ENCODE data around the gene PTPRZ1. TPM values are rescaled to one million over a fixed set of nuclear protein-coding genes. Genes with fewer than 3 reads are reported as not detected.

The PTPRZ1 gene
- total and polyA plus RNA-seq, 2 of the 8 experiments (the other 6 are each of a cell fraction or from before 2014, with no cell fraction given) = 112 to 135 TPM

GRCh38 chr7:122070062-122070461 is 197.1 kb downstream of the PTPRZ1 start:
- Histone ChIP-seq H3K79me1 (ENCODE audit: low read depth, low read length) (no peaks in the 10 kb centered on the region), H3K79me2 (ENCODE audit: control insufficient read depth in 1 of 2, insufficient read depth in 2 of 2, low read length in 2 of 2) (no peaks in the 10 kb centered on the region), H3K4ac (replicated peaks; ENCODE audit: insufficient read length, low read depth, low read length) (no peak overlapping the region), H4K20me1 (replicated peaks in 1 of 2; ENCODE audit: control insufficient read depth in 1 of 2, insufficient read depth in 2 of 2, low read length in 2 of 2) (no peaks in the 10 kb centered on the region), H3K56ac (replicated peaks; ENCODE audit: insufficient read length, low read depth, low read length) (no peak overlapping the region), H3K27me3 (replicated peaks in 1 of 4; ENCODE audit: control insufficient read depth in 3 of 4, extremely low read depth in 1 of 4, insufficient read depth in 3 of 4, low read length in 3 of 4) (no peaks in the 10 kb centered on the region), H3K4me2 (ENCODE audit: insufficient read depth in 1 of 2, low read depth in 2 of 2, low read length in 2 of 2) (no peak overlapping the region), H2AK5ac (ENCODE audit: low read depth, low read length) (no peak overlapping the region), H3K36me3 (ENCODE audit: control insufficient read depth in 2 of 4, insufficient read depth in 4 of 4, low read length in 3 of 4) (peaks cover 0 to 13% (median 3%) of the 10 kb centered on the region in 4 experiments; a peak in 4 of 8 replicates), H3K4me3 (ENCODE audit: extremely low read depth in 1 of 4, insufficient read depth in 2 of 4, low read depth in 3 of 4, low read length in 4 of 4) (no peak overlapping the region), H2BK20ac (ENCODE audit: low read length) (no peak overlapping the region), H3K9me3 (ENCODE audit: insufficient read depth in 2 of 2, low read depth in 1 of 2, low read length in 1 of 2) (no peaks in the 10 kb centered on the region), H4K5ac (ENCODE audit: insufficient read length, low read depth, low read length) (no peak overlapping the region), H3K27ac (ENCODE audit: low read depth, low read length) (no peak overlapping the region), H3K23ac (ENCODE audit: insufficient read length) (no peak overlapping the region), H2BK5ac (ENCODE audit: low read depth, low read length) (no peak overlapping the region), H3K4me1 (replicated peaks in 1 of 4; ENCODE audit: control insufficient read depth in 3 of 4, insufficient read depth in 4 of 4, low read length in 3 of 4) (no peaks in the 10 kb centered on the region), H2BK120ac (replicated peaks; ENCODE audit: low read depth, low read length) (no peak overlapping the region), H4K8ac (ENCODE audit: extremely low read depth, insufficient read depth, low read length) (no peak overlapping the region), H3K14ac (ENCODE audit: insufficient read length) (no peak overlapping the region), H2AFZ (ENCODE audit: low read length) (no peak overlapping the region), H2BK12ac (ENCODE audit: low read depth, low read length) (no peak overlapping the region), H3K9ac (replicated peaks in 1 of 4; ENCODE audit: extremely low read depth in 1 of 4, low read depth in 3 of 4, low read length in 3 of 4) (no peak overlapping the region), H3K23me2 (ENCODE audit: low read depth, low read length) (no peaks in the 10 kb centered on the region), H4K91ac (replicated peaks; ENCODE audit: insufficient read length, low read length) (no peak overlapping the region), H3K18ac (ENCODE audit: extremely low read depth, low read length) (no peak overlapping the region), H2BK15ac (ENCODE audit: low read length) (no peak overlapping the region)
- WGBS, 2 experiments (ENCODE audit: extremely low coverage in 1 of 2, insufficient coverage in 1 of 2, insufficient read length in 1 of 2, insufficient replicate concordance in 2 of 2, low coverage in 1 of 2, low lambda C conversion rate in 2 of 2, missing lambda C conversion rate in 1 of 2) = 72% methylated on average over 1 of the region's 1 CpG; no CpG with 5 or more reads in 1 of the 2 experiments
- no peak for FAIRE-seq
- ChIA-PET POLR2A (ENCODE audit: partially characterized antibody) (interaction anchor here (1.2 kb wide), 1 partner anchor 18 kb away, joined by 4 read pairs; no protein-coding TSS in a partner anchor), CTCF (ENCODE audit: partially characterized antibody) (interaction anchor here (2.1 kb wide), 1 partner anchor 23 kb away, joined by 8 read pairs; no protein-coding TSS in a partner anchor)
- TF ChIP-seq BCL11A (IDR thresholded peaks at IDR 0.05; ENCODE audit: low read depth in 2 of 2, low read length in 2 of 2) = no peak
- TF ChIP-seq POLR2AphosphoS5 (IDR thresholded peaks at IDR 0.05; ENCODE audit: low read depth, low read length) = no peak
- TF ChIP-seq CREB1 (IDR thresholded peaks at IDR 0.05) = no peak
- no peak for DNase-seq (ENCODE audit: low read depth in 1 of 2, low spot score in 2 of 2)

All from H1 (cell line).